GM18907 (cell line): ENCODE results near the gene IRAK3.
"Not testable (repeated sequence)": the region's sequence is repeated elsewhere in the genome, so short reads cannot be mapped to it uniquely, and the experiment has no call there.

Experiments used
- ATAC-seq: cut with Tn5 transposase; IDR thresholded peaks from one replicate; pipeline ENCODE4 v1.9.1; 2021; ENCODE audit warnings: mild to moderate bottlenecking, moderate library complexity; ENCODE audit not compliant: unreplicated experiment

Gene IRAK3

DNA sequence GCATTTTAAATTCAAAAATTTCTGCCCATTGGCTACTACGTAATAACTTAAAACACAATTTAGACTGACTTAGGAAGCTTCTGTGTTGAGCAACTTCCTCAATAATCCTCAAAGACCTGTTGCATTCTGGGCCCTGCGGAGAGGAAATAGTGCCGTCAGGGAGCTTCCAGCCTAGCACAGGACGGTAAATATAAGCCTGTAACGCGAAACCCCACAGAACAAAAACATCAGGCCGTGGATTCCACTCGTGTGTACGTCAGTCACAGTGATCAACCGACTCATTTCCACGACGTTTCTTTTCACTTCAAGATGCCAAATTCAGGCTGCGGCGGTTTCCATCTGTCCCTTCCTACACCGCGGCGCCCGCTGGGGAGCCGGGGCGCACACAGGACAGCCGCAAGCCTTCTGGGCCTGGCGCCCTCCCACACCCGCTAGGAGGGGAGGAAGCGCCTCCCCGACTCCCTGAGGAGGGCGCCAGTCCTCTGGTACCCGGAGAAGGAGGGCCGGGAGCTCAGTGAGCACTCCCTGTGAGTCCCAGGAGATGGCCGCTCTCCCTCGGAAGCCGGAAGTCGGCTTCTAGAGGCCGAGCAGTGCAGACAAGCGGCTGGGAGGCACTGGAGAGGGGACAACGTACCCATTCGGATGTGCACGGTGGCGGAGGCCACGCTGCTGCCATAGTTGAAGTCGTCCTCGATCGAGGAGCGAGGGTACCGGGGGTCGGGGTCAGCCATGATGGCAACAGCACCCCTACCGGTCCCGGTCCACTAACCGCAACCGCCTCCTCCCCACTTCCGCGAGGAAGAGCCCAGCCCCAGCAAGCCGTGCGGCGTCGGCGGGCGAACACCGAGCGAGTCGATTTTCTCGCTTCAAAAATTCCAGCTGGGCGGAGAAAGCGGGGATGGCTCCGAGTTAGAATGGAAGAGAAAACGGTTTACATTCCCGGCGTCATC lies 19.5 kb upstream of the IRAK3 start, which contains the start of gene TMBIM4:
Gene TMBIM4 (minus strand): TSS at position 776 of the 950 bp plus-strand sequence. CDS start 45 bp downstream, at position 731.
- peak; percentile 93 for ATAC-seq

DNA sequence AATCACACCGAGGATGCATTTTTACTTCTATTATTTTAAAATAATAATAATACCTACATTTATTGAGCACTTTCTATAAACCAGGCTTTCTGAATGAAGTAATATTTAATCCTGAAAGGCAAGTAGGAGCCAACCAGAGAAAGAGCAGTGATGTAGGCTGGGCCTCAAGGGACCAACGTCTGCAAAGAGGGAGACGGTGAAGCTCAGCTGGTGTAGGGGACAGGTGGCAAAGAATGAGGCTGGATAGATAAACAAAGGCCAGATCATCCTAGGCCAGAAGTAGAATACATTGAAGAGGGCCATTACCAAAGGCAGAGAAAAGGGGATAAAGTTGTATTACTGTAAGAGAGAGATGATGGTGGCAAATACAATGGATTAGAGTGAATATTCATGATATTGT lies 18.4 kb upstream of the IRAK3 start:
- ATAC-seq = no peak

DNA sequence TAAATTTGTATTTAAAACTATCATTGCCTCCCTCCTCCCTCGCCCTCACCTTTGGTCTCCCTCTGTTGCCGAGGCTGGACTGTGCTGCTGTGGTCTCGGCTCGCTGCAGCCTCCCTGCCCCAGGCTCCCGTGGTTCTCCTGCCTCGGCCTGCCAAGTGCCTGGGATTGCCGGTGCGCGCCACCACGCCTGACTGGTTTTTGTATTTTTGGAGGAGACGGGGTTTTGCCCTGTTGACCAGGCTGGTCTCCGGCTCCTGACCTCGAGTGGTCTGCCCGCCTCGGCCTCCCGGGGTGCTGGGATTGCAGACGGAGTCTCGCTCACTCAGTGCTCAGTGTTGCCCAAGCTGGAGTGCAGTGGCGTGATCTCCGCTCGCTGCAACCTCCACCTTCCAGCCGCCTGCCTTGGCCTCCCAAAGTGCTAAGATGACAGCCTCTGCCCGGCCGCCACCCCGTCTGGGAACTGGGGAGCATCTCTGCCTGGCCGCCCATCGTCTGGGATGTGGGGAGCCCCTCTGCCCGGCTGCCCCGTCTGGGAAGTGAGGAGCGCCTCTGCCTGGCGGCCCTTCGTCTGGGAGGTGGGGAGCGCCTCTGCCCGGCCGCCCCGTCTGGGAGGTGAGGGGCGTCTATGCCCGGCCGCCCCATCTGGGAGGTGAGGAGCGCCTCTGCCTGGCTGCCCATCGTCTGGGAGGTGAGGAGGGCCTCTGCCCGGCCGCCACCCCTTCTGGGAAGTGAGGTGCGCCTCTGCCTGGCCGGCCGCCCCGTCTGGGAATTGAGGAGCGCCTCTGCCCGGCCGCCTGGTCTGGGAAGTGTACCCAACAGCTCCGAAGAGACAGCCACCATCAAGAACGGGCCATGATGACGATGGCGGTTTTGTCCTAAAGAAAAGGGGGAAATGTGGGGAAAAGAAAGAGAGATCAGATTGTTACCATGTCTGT lies 14.4 kb upstream of the IRAK3 start:
- ATAC-seq = not testable (repeated sequence)

DNA sequence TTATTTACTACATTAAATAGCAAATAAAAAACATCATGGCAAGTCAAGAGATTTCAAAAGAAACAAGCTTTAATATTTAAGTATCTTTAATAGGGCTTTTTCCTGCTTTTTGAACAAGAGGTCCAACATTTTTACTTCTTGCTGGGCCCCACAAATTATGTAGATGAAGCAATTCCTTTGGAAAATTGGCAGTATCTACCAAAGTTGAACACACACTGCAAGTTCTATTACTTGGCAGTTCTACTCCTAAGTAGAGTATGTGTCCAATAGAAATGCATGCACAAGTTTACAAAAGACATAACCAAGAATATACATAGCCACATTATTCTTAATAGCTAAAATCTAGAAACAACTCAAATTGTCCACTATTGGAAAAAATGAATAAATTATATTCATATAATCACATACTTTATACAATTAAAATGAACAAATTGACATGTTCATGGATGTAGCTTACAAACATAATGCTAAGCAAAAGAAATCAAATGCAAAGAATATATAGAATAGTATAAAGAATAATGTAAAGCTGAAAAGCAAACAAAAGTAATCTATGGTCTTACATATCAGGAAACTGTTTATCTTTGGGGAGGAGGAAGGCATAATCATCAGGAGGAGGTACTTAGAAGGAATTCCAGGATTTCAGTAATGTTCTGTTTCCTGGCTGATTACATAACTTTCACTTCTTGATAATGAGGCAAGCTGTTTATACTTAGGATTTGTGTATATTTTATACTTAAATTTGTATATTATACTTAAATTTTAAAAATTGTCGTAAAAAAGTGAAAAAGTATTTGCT lies 12.7 kb upstream of the IRAK3 start:
- ATAC-seq = no peak

GRCh38 chr12:66182956-66183355 lies 6.1 kb upstream of the IRAK3 start:
- ATAC-seq = no peak

DNA sequence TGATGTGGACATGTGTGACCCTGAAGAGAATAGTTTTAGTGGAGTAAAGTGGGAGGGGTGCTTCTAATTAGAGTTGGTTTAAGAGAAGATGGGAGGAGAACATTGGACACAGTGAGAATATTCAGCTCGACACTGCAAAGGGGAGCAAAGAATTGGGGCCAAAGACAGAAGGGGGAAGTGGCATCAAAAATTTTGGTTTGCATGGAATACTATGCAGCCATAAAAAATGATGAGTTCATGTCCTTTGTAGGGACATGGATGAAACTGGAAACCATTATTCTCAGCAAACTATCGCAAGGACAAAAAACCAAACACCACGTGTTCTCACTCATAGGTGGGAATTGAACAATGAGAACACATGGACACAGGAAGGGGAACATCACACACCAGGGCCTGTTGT lies 4.2 kb upstream of the IRAK3 start:
- not testable (repeated sequence) for ATAC-seq

- ATAC-seq = no peak
These were observed 2.0 kb upstream of the IRAK3 start for GRCh38 chr12:66187036-66187435.

- no peak for ATAC-seq
These were observed 1.2 kb upstream of the IRAK3 start for GRCh38 chr12:66187821-66188220.

GRCh38 chr12:66189486-66189843 lies 451 bp downstream of the IRAK3 start:
- ATAC-seq = no peak

GRCh38 chr12:66189889-66190288 lies 875 bp downstream of the IRAK3 start:
- ATAC-seq = no peak

DNA sequence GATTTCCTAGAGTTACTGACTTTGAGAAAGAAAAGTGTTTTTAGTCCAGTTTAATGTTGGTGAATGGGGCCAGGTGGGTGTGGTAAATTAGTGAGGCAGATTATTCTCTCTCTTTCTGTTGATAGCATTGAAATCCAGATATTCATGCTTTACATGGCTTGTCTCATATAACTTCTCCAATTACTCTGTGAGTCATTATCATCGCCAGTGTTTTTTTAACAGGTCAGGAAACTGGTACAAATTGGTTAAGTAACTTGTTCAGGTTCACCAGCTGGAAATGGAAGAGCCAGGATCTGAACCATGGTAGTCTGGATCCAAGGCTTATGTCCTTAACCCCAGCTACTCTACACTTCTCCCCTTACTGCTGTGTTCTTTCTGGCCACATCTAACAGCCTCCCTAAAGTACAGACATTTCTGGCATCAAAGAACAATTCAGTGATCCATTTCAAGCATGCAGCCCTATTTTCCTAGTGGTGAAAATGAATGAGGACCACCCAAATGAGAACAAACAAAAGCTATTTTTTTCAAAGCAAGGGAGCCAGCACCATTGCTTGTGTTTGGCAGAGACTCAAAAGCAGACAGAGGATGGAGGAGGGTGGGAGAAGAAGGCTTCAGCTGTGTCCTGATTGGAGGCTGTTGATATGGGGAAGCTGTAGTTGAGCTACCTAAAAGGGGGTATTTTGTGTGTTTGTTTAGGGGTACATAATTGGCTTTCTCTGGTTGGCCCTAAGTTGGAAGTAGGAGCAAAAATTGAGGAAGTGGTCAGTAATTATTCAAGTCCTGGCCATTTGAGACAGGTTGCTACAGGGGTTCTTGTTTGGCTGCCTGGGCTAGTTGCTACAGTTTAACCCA lies 1.7 kb downstream of the IRAK3 start:
- peak; percentile 34 for ATAC-seq

GRCh38 chr12:66191547-66192126 lies 2.6 kb downstream of the IRAK3 start:
- ATAC-seq = no peak

GRCh38 chr12:66194122-66194521 lies 5.1 kb downstream of the IRAK3 start:
- no peak for ATAC-seq

GRCh38 chr12:66195242-66195641 lies 6.2 kb downstream of the IRAK3 start:
- ATAC-seq = peak; percentile 47

DNA sequence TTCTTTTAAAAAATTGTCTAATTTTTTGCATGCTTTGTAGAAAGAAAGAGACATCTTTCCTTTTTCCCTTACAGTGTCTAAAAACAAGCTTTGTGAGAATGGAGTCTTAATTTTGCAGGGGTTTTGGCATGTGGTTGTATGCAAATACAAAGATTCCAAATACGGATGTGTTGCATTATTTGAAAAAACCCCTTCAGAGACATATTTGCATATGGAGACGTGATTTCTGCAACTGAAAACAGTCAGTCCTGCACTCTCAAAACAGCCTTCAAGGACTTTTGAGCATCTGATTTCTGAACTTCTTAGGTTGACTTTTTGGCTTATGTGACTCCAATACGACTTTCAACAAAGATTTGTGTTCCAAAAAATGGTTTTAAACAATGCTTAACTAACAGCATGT lies 7.8 kb downstream of the IRAK3 start:
- peak; percentile 87 for ATAC-seq

DNA sequence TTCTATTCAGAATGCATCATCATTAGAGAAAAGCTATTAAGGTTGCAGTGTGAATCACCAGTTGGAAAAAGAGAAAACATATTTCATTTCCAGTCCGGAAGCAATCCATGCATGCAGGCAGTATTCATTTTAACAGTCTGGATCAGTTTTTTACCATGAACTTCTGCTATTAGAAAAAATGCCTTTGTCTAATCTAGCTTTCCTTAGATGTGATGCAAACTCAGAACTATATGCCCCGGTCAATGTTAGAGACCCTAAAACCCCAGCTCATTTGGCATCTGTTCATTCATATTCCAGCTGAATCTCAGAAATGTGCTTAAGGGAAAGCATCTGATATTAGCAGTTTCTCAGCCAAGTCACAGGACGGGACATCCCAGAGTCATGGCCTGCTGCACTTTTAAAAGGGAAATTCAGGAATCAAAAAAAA lies 8.5 kb downstream of the IRAK3 start:
- ATAC-seq = no peak

DNA sequence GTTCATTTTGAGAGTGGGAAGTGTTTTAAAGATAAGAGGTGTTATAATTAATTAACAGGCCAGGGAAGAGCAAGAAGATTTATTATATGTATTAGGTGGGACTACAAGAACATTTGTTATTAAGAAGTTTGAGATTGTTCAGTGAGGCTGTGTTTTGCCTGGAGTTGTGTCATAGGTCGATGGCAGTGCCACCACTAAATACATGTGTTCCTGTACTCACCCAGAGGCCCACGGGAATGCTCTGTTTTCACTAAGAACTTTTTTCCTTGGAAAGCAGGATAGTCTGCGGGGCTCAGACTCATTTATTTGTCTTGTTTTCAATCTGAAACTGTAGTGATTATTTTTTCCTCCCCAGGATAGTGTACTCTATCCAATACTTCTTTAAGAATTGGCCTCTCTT lies 10.1 kb downstream of the IRAK3 start:
- no peak for ATAC-seq

DNA sequence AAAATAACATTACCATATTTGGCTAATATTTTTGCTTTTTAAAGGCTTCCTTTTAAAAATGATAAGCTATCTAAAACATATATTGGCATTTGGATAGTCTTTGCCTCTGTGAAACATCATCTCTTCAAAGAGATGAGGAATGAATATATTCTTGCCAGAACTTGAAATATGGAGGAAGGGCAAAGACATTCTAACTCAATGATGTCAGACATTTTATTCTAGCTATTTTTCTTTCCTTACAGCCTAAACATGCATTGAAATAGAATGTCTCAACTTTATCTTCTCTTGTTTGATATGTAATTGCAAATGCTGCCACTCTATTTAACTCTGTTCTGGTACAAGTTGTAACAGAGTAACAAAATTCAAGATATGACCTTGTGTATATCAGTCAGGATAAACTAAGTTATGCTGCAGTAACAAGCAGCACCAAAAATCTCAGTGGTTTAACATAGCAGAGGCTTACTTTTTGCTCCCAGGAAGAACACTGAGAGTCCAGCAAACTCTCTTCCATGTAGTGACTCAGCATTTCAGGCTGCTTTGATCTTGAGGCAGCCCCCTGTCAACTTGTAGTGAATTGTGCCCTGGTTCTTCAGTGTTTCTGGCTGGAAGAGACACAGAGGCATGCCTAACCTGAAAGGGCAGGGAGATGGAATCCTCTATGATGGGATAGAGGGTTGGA lies 11.0 kb downstream of the IRAK3 start:
- no peak for ATAC-seq

- ATAC-seq = peak; percentile 62
These were observed 14.8 kb downstream of the IRAK3 start for GRCh38 chr12:66203820-66204219.
